ENCODE data around the gene TMEM134.
A peak's percentile ranks its signal among the peaks of the same experiment; 100 is the strongest.

TMEM134 gene

DNA sequence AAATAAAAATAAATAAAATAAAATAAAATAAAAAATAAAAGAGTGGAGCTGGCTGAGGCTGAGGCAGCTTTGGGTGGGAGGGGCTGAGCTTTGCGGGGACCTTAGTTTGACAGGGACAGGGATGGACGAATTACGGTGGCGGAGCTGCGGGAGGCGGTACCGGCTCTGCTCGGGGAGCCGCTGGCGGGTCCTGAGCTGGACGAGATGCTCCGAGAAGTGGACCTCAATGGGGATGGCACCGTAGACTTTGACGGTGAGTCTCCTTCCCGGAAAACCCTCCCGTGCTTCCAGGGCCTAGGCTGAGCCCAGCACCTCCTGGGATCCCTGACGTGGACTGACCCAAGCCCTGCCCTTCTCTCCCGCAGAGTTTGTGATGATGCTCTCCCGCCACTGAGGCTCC, 10.8 kb downstream of the TMEM134 start:
- no peak for ATAC-seq
- no peak for DNase-seq

DNA sequence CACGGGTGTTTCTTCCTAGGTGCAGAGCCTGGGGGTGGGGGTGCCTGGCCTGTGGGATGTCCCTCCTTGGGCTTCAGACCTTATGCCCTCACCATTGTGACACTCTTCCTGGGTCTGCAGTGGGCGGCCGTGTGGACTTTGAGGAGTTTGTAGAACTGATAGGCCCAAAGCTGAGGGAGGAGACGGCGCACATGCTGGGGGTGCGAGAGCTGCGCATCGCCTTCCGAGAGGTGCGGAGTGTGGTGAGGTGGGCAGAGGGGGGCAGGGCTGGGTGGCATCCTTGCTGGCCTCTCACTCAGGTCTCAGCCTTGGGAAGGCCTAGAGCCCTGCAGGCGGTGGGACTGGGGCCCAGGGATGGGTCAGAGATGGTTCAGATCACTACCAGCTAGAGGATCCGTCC, 11.6 kb downstream of the TMEM134 start:
- ATAC-seq: no peak
- DNase-seq: no peak

DNA sequence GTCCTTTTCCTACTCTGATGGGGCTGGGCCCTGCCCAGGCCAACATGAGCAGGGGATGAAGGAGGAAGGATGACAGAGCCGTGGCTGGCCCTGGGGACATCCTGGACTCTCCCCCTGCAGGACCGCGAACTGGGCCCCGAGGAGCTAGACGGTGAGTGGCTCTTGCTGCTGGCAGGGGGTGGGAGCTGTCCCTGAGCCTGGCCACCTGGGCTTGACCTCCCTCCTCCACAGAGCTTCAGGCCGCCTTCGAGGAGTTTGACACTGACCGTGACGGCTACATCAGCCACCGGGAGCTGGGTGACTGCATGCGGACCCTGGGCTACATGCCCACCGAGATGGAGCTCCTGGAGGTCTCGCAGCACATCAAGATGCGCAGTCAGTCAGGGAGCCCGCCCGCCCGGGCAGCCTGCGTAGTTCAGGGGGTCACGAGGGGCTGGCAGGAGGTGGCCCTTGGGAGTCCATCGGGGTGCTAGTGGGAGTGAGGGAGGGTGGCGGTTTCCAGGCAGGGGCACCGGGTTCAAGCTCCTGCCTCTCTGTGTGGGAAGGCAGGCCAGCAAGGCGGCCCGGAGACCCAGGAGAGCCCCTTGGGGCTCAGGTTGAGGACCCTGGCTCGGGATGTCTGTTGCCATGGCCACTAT, 12.9 kb downstream of the TMEM134 start:
- no peak for ATAC-seq

DNA sequence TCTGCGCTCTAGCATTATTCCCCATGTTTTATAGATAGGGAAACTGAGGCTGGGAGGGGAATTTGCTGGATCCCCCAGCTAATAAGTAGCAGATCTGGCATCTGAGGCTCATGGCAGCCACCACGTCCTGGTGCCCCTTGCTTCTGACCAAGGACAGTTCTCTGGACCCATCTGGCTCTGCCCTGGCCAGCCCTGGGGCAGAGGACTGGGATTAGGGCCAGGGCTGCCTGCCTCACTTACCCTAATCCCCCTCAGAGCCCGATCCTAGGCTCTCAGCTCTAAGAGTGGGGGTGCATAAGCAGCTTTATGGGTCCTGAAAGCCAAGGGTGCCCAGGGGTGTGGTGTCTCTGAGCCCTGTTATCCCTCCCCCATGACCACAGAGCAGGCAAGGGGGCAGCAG, 14.0 kb downstream of the TMEM134 start, which contains the start of gene CABP4:
TSS of gene CABP4 (plus strand) at position 301 of the 400 bp plus-strand sequence. CDS start at position 371, 70 bp downstream.
- no peak for ATAC-seq
- no peak for DNase-seq

More for the DNA sequence above, 12.9 kb downstream of the TMEM134 start:
- DNase-seq: no peak

DNA sequence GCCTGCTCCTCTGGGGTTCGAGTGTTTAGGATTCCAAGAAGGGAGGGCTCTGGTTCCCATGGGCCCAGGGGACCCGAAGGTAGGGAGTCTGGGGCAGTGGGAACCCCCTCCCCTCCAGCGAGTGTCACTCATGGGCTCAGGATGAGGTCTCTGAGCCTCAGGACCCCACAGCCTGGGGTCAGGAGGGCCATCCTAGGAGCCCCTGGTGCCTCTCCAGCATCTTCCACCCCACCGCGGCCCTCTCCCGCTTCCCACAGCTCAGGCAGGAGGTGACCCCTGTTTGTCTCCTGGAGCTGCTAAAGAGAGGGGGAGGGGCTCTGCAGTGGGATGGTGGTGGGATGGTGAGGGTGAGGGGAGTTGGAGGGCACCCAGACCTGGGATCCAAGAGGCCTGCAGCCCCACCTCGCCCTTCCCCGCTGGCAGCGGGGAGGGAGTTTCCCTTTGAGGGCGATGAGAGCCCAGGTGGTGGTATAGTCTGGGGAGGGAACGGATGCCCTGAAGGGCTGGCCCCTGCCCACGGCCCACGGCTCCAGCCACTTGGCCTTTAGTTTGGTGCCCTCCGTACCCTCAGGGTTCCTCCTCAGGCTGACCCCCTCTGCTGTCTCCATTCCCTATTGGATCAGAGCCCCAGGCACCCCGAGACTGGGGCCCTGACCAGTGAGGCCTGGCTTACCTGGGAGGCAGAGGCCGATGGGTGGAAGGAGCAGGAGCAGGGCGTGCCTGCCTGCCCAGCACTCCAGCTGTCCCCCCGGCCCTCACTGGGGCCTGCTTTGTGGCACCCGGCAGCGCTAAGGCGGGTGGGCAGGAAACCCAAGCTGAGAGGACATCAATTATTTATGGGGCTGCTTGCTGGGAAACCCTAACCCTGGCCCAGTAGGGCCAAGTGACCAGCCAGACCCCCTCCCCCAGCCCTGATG, 15.0 kb downstream of the TMEM134 start:
- DNase-seq (no peak), ATAC-seq (no peak)

DNA sequence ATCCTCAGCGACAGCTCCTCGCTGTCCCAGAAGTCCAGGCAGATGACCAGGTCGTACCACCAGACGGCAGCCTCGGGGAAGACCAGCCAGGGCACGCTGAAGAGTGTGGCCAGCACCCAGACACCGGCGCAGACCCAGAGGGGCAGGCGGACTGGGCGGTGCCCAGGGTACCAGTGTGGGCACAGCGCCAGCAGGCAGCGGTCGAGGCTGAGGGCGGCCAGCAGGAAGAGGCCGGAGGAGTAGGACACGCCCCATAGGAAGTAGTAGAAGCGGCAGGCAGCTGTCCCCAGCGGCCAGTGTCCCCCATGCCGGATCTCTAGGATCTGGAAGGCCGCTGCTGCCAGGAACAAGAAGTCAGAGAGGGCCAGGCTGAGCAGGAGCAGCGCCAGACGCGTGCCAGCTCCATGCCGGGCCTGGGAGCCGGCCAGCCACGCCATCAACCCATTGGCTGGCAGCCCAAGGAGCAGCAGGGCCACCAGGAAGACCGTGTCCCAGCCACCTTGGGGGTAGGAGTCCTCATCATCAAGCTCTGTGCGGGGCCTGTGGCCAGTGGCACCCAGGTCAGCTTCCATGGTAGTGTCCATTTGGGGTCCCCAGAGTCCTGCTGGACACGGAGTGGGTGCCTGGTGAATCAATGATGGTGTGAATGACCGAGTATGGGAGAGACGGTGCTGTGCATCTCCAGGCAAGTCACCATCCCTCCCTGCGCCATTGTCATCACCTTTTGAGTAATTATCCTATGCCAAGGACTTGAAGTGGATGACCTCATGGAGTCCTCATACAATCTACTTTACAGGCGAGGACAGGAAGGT, 16.7 kb downstream of the TMEM134 start, which contains the start of gene GPR152:
TSS of gene GPR152 (minus strand) at position 589 of the 812 bp plus-strand sequence. CDS start at position 584, 5 bp downstream.
- no peak for ATAC-seq
- no peak for DNase-seq

DNA sequence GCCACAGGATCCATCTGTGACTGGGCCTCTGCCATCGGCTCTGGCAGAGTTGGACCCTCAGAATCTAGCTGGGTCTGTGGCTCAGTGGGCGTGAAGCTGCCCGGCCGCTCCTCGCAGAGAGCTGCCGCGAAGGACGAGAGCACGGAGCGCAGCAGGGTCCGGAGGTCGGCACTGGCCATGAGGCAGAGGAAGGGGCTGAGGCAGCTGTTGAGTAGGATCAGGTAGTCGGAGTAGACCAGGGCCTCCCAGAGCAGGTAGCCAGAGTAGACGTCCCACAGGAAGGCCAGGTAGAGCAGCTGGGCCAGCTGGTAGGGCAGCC, 17.4 kb downstream of the TMEM134 start:
- no peak for ATAC-seq
- DNase-seq: no peak

DNA sequence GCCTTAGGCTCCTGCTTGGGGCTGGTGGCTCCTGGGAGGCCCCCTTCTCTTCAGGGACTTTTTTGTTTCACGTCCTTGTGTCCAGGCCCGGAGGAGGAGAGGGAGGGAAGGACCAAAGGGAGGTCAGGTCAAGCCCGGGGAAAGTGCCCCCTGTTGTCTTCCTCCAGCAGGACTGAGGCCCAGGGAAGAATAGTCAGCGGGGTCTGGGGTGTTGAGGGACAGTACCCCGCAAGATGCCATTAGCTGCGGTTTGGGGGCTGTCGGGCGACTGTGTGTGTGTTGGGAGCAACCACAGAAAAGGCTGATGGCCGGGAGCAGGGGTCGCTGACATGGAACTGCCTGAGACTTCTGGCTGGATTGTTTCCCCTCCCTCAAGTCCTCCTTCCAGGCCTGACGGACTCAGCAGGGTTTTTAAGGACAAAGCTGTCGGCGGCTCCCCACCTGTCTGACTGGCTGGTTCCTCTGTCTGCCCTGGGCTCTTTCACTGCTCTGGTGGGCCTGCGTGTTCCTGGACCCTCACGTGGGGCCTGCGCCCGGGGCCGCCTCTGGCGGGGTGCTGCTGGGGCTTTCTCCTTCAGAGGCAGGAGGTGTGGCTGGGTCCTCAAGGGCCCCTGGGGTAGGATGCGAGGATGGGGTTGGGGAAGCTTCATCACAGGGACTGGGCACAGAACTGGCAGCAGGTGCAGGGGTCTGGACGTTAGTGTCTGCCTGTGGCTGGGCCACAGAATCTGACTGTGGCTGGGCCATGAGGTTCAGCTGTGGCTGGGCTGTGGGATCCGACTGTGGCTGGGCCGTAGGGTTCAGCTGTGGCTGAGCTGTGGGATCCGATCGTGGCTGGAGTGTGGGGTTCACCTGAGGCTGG, 18.0 kb downstream of the TMEM134 start:
- DNase-seq: no peak
- ATAC-seq: no peak

DNA sequence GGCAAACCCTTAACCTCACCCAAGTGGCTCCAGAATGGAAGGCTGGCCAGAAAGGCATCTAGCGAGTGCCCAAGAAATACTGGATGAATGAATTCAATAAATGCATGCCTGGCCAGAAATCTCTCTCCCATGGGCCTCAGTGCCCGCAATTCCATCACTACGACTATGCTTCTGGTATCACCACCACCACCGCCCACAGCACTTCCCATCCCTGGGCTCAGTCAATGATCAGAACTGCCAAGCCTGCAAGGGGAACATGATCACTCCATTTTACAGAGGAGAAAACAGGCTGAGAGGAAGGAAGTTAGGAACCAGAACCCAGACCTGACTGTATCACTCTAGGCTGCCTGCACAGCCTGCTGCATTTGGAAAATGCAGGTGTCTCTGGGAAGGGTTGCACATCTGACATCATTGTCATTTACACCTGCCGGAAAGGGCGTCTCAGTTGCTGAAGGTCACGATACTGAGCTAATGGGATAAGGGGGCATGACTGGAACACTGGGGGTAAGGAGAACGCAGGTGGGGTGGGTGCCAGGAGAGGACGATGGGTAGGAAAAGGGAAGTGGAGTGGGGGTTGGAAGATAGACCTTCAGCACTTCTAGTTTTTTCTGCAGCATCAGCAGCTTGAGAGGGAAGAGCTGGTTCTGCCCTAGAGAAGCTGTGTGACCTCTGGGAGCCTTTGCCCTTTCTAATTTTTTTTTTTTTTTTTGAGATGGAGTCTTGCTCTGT, 19.8 kb downstream of the TMEM134 start:
- DNase-seq (no peak), ATAC-seq (no peak)

DNA sequence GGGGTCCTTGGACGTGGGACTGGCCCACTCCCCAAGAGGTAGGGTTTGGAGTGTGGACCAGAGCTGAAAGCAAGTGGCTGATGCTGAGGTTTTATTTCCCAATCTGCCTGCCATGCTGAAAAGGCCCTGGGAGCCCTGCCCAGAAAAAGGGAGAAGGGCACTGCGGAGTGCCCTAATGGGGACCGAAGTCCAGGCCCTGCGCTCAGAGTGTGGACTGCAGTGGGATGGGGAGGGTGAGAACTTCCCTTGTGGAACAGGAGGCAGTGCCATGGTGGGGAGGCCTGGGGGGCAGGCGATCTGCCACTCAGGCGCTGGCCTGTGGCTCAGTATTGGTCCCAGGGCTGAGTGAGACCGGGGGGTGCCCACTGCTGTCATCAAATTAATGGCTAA, 20.8 kb downstream of the TMEM134 start:
- ATAC-seq (no peak), DNase-seq (no peak)

DNA sequence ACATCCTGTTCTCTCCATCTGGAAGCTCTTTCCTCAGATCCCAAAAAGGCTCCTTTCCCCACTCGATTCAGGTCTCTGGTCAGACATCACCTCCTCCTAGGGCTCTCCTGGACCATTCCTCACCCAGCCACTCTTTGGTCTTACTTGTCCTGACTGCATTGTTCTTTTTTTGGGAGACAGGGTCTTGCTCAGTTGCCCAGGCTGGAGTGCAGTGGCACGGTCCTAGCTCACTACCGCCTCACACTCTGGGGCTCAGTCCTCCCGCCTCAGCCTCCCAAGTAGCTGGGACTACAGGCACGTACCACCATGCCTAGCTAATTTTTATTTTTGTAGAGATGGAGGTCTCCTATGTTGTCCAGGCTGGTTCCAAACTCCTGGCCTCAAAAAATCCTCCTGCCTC, 23.5 kb downstream of the TMEM134 start:
- DNase-seq: no peak
- no peak for ATAC-seq

DNA sequence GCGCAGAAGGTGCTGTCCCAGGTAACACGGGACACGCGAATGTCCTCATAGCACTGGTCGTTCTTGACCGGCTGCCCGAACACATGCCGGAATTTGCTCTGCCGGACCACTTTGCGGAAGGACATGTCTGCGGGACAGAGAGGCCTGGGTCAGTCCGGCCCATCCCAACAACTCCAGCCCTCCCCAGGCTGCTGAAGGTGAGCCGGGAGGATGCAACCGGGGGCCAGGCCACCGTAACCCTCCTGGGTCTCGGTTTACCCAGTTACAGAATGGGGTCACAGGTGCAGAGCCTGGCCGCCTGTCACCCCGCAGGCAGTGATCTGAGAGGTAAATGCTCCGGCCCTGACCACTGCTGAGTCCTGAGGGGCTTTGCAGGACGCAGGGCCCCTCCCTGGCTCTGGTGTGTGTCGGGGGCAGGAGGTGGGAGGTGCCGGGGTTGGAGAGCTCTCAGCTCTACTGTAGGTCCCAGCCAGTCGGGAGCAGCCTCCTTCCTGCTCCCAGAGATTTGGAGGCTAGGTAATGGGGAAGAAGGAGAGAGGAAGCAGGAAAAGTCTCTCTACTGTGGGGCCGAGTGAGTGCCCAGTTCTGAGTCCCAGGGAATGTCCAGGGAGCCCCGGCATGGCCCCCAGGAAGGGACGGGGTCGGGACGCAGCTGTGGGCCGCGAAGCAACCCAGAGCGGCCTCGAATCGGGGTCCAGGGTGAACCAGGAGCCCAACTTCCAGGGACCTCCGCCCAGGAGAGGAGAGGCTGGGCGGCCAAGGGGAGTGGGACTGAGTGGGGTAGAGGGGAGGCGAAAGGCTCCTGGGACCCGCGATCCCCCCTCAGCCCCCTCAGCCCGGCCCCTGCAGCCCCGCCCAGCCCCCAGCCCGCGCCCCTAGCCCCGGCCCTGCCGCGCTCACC, 26.3 kb downstream of the TMEM134 start:
- ATAC-seq: no peak
- DNase-seq: no peak

DNA sequence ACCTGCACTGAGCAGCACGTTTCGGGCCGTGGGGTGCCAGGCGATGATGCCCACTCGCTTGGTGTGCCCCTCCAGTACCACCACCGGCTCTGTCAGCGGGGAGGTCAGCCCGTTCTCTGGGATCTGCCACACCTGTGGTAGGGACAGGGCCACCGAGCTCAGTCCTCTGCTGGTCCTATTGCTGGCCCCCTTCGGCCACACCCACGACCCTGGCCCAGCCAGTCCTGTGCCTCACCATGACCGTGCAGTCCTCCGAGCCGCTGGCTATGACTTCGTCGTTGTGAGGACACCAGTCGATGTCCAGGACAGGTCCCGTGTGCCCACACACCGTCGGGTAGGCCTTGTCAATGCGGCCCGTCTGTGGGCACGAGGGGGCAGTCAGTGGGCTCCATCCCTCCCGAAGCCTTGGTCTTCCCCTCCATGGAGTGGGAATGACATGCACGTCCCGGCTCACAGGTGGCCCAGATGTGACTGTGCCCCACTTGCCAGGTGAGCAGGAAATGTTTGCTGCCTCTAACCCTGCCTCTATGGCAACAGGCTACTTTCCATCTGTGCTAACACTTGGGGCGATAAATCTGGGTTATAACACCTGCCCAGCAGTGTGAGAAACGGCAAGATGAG, 27.2 kb downstream of the TMEM134 start:
- no peak for ATAC-seq
- DNase-seq: no peak

DNA sequence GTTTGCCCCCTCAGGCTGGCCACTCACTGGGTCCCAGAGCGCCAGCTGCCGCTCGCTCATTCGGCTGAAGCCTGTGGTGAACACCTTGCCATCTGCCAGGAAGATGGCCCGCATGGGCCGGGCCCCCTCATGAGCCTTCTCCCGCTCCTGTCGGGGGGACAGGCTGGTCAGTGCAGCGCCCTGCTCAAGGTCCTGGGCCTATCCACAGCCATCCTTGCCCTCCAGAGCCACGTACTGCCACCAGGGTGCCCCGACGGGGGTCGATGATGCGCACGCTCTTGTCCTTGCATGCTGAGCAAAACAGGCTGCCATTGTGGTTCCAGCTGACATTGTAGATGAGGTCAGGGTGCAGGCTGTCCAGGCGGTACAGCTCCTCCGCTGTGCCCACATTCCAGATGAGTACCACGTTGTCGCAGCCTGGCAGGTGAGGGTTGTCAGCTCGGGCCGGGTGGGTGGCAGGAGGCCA, 27.9 kb downstream of the TMEM134 start:
- DNase-seq: peak; percentile 33
- ATAC-seq: no peak

DNA sequence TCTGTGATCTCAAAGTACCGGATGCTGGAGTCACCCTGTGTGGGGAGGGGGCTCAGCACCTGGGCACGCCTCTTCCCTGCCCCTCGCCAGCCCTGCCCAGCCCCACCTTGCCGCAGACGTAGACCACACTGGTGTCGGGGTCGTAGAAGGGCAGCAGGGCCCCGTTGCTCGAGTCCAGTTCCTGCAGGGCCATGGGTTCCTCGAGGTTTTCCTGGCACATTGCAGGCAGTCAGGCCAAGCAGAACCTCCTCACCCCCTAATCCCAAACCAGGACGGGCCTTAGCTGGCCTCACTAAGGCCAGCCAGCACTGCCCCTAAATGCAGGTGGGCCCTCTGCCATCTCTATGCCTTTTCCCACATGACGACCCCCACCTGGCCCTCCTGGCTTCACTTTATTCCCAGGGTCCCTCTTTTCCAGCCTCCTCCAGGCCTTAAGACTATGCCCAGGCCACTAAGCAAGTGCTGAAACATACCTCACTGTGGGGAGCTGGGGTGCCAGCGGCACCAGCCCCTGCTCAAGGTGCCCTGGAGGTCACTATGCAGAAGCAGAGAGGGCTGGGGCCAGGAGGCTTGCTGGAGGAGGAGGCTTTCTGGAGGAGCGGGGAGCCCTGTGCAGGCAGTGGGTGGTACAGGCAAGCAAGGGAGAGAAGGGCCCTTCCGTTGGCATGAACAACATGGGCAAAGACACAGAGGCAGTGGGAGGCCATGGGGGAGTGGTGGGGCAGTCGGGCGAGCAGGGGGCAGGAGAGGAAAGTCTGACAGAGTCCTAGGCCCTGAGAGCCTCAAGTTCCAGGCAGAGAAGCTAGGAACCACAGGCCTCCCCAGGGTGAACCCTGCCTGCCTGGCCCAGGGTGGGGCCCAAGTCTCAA, 28.6 kb downstream of the TMEM134 start:
- peak; percentile 27 for DNase-seq
- ATAC-seq: no peak

DNA sequence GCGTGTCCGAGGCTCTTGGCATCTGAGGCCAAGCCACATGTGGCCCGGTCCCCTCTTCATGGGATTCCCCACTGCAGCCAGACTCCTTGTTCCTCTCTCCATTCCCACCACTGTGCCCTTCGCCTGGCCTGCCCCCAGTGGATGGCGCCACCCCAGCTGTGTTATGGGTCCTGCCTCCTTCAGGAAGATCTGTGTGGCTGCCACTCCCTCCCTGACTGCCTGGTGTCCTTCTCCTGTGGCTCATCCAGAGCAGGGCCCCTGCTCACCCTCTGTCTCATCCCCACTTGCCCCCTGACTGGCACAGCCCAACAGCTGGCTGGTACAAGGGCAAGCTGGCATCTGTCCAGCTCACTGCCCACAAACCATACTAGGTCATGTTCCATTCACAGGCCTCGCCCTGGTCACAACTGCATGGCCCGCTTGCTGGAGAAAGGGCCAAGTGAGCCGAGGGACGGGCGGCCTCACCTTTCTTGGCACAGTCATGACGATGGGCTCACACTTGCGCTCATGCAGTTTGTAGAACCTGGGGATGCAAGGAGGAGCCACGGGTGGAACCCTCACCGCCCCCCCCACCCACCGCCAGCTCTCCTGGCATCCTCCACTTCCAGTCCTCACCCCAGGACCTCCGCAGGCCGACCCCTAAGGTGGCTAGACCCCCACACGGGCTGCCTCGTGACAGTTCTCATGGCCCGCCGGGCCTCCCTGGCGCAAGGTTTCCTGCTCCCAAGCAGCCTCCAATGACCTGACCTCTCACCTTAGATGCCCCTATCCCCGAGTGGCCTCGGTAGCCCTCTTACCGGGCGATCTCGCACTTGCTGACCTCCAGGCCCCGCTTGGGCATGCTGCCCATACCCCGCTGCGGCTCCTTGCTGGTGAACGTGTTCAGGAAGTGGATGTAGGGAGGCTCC, 29.5 kb downstream of the TMEM134 start:
- DNase-seq: peak; percentile 63
- ATAC-seq: no peak

Measured in stimulated activated naive CD8-positive, alpha-beta T cell treated with anti-CD3 and anti-CD28 coated beads, Interleukin-15, Interleukin-2, amounts not matched to agents 100 U/mL and 50 U/mL, for 24 hours (primary cell).